B cell (primary cell): ENCODE data around the gene MAPK10.

Source experiments
- CTCF ChIP-seq: fragments of 200-600 bp; IDR thresholded peaks from one replicate; pipeline ENCODE4 v1.8.0; 2022; ENCODE audit warnings: antibody characterized with exemption, mild to moderate bottlenecking
- EZH2 ChIP-seq: IDR thresholded peaks from 2 replicates; pipeline ENCODE4 v1.6.1; 2012; ENCODE audit warnings: borderline replicate concordance, low read depth, mild to moderate bottlenecking, moderate library complexity, low read length; ENCODE audit not compliant: insufficient read depth, poor library complexity, severe bottlenecking

- no peak for TF ChIP-seq CTCF
- TF ChIP-seq EZH2: no peak
Observed at GRCh38 chr4:86356425-86357210, 3.2 kb downstream of the MAPK10 start.
